Right cardiac atrium (tissue), 5 donors: ENCODE results near the gene ARL5C. TPM values are rescaled to one million over a fixed set of nuclear protein-coding genes. Genes with fewer than 3 reads are reported as not detected.

Experiments
- polyA plus RNA-seq: library from polyadenylated mRNA; stranded (reverse); fragments of 200-250 nt; gene quantifications from one replicate; pipeline ENCODE4 v1.2.3, GENCODE V29; 2013
- total RNA-seq, 4 donors: library from RNA; stranded (reverse); fragmentation: NEBNext Ultra II Directional; extraction: Animal tissue kit (Norgen Biotek cat#: 25700); gene quantifications; one replicate each; pipeline ENCODE4 v1.2.1, GENCODE V29; 2021
- donor health status: healthy with polysubstance abuse.
- donor health status: DM: no; HTN: yes; CAD: no.
- donor health status: DM: no; HTN: no; CAD: no.
- donor health status: DM: no; HTN: yes; CAD: no; lungs with severe emphysema.
- donor health status: DM: yes; HTN: yes; CAD: no.

ARL5C gene
- total and polyA plus RNA-seq, 5 donors, result not detected

Other genes with a start within 250 kb of the ARL5C start
- gene FBXO47, start 198.8 kb downstream of the ARL5C start, total RNA-seq, result not detected
- gene FBXO47, start 198.8 kb downstream of the ARL5C start, polyA plus RNA-seq, result not detected
- gene PLXDC1, start 14.5 kb downstream of the ARL5C start, total RNA-seq, result 10 to 100 TPM in 1 of 4 donors, 1 to 10 TPM in 3; 4.4 to 14.6 (median 5.8) TPM
- gene PLXDC1, start 14.5 kb downstream of the ARL5C start, polyA plus RNA-seq, result 13.0 TPM
- gene CACNB1, start 31.5 kb upstream of the ARL5C start, total RNA-seq, result 10 to 100 TPM in 1 of 4 donors, 1 to 10 TPM in 3; 5.8 to 10.8 (median 8.0) TPM
- 6.4 TPM for gene CACNB1, start 31.5 kb upstream of the ARL5C start, polyA plus RNA-seq
- gene RPL19, start 34.1 kb upstream of the ARL5C start, total RNA-seq, result 1,000 to 10,000 TPM; 1,060 to 1,177 (median 1,099) TPM
- gene RPL19, start 34.1 kb upstream of the ARL5C start, polyA plus RNA-seq, result 1,781 TPM
- gene STAC2, start 59.8 kb upstream of the ARL5C start, total RNA-seq, result 1 to 10 TPM; 2.5 to 3.7 (median 3.1) TPM
- gene STAC2, start 59.8 kb upstream of the ARL5C start, polyA plus RNA-seq, result 6.9 TPM
- 10 to 100 TPM in 2 of 4 donors, 1 to 10 TPM in 2; 8.6 to 12.4 (median 10.7) TPM for gene FBXL20, start 235.5 kb upstream of the ARL5C start, total RNA-seq
- gene FBXL20, start 235.5 kb upstream of the ARL5C start, polyA plus RNA-seq, result 4.0 TPM